AG04449 (cell line): ENCODE measurements around the gene MAD1L1.

Experiments used
- CTCF ChIA-PET: fragments of 350-600 bp; formaldehyde crosslinking; extraction: SDS; loops from one replicate; lab custom pipeline; 2021; ENCODE audit warnings: antibody characterized with exemption; lab: Yijun Ruan, JAX
- POLR2A ChIA-PET: fragments of 400-600, 350-600 bp; formaldehyde crosslinking; extraction: SDS; loops from one replicate; lab custom pipeline; 2020; ENCODE audit warnings: antibody characterized with exemption, inconsistent platforms; lab: Yijun Ruan, JAX
- DNase-seq: peaks from one replicate; pipeline ENCODE4 v3.0.0-alpha.2; 2010; ENCODE audit warnings: low read depth, low spot score
- H3K4me3 ChIP-seq: 2 replicates; pipeline ENCODE4 v1.5.1; 2011; ENCODE audit warnings: low read depth, mild to moderate bottlenecking, control low read depth, low read length
- CTCF ChIP-seq: IDR thresholded peaks from one replicate; pipeline ENCODE4 v1.5.1; 2011; ENCODE audit warnings: mild to moderate bottlenecking, moderate library complexity, low read length, control low read depth, inconsistent platforms; ENCODE audit not compliant: insufficient read depth; ENCODE audit errors: missing control alignments

The MAD1L1 gene

GRCh38 chr7:2229467-2229866 is 3.3 kb downstream of the MAD1L1 start:
- no peak overlapping the region for H3K4me3 ChIP-seq
- no peak for DNase-seq
- TF ChIP-seq CTCF, result no peak
- ChIA-PET CTCF (interaction anchor here (0.9 kb wide), 1 partner anchor 18 kb away, joined by 3 read pairs; no protein-coding TSS in a partner anchor), POLR2A (no interaction called here)

GRCh38 chr7:2228921-2229320 is 3.8 kb downstream of the MAD1L1 start:
- CTCF ChIA-PET, result interaction anchor here (0.6 to 2.1 kb wide), 2 partner anchors 18 to 19 kb away, joined by 3 to 11 read pairs; no protein-coding TSS in a partner anchor
- no peak for DNase-seq
- POLR2A ChIA-PET, result no interaction called here
- H3K4me3 ChIP-seq, result no peak overlapping the region
- TF ChIP-seq CTCF, result no peak

DNA sequence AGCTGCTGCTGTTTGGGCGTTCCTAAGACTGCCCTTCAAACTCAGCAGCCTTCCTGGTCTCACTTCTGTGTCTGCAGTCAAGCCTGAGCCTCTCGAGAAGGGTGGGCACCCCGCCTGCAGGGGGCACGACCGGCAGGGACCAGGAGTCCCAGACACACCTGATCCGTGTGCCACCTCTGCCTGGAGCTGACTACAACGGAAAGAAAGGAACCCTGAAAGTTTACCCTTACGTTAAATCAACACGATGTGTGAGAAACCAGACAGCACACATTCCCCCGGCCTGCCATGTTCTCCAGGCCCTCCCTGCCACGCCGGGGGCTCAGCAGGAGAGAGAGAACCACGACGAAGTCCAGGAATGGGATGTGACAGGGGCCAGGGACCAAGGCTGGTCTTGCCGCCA is 5.0 kb downstream of the MAD1L1 start:
- POLR2A ChIA-PET, result no interaction called here
- no peak for DNase-seq
- no peak for TF ChIP-seq CTCF
- no peak overlapping the region for H3K4me3 ChIP-seq
- CTCF ChIA-PET, result interaction anchor here (2.1 kb wide), 1 partner anchor 18 kb away, joined by 11 read pairs; no protein-coding TSS in a partner anchor

DNA sequence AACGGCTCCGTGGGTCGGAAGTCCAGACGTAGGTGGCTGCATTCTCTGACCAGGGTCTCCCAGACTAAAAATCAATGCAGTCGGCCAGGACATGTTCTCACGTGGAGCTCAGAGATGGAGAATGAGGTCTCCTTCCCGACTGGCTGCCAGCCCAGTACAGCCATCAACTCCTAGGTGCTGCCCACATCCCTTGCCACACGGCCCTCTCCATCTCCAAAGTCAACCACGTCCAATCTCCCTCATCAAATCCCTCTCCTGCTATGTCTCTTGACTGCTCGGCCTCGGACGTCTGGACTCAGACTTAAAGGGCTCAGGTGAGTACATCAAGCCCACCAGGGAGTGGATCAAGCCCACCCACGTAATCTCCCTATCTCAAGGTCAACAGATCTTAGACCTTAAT is 6.9 kb downstream of the MAD1L1 start:
- CTCF ChIA-PET, result interaction anchor here (1.2 kb wide), 1 partner anchor 16 kb away, joined by 3 read pairs; no protein-coding TSS in a partner anchor
- POLR2A ChIA-PET, result no interaction called here
- DNase-seq, result no peak
- TF ChIP-seq CTCF, result no peak
- no peak overlapping the region for H3K4me3 ChIP-seq

DNA sequence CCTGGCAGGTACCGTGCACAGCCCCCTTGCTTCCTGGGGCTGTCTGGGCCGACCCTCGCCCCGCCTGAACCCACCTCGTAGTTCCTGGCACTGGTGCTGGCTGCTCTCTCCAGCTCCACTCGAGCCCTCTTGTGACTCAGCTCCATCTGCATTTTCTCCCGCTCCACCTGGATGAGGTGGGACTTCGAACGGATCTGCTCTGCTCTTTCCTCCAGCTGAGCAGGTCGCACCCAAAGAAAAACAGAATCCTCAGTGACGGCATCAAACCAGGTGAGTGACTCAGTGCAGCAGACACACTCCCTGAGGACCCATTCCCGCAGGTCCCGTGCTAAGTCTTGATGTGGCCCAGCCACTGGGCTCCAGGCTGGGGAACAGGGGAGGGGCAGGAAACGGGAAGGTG is 7.4 kb downstream of the MAD1L1 start:
- POLR2A ChIA-PET, result no interaction called here
- CTCF ChIA-PET, result interaction anchor here (0.9 to 1.2 kb wide), 2 partner anchors 16 to 17 kb away, joined by 3 read pairs; no protein-coding TSS in a partner anchor
- no peak overlapping the region for H3K4me3 ChIP-seq
- no peak for DNase-seq
- TF ChIP-seq CTCF, result no peak

DNA sequence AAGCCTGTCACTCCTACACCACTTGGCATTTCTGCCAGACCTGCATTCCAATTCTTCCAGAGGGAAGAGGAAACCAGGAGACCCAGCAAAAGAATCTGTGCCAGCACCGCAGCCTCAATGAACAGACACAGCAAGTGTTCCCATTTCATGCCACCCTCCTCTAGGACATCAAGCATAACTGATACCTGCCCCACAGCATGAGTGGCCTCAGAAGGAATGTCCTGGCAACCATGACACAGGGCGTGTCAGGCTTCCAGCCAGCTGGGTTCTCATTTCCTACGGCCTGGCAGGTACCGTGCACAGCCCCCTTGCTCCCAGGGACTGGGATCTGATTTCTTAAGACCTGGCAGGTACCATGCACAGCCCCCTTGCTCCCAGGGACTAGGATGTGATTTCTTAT is 7.8 kb downstream of the MAD1L1 start:
- CTCF ChIA-PET, result interaction anchor here (0.9 kb wide), 1 partner anchor 17 kb away, joined by 3 read pairs; no protein-coding TSS in a partner anchor
- no peak for TF ChIP-seq CTCF
- POLR2A ChIA-PET, result no interaction called here
- no peak overlapping the region for H3K4me3 ChIP-seq
- DNase-seq, result no peak
